GM20000 (cell line): ENCODE results near the gene OR5AL1.
"Not testable (repeated sequence)": the region's sequence is repeated elsewhere in the genome, so short reads cannot be mapped to it uniquely, and the experiment has no call there.

Experiments
- DNase-seq: peaks from one replicate; pipeline ENCODE4 v3.0.0; 2012; ENCODE audit warnings: low spot score
- CTCF ChIP-seq: IDR thresholded peaks from 2 replicates; pipeline ENCODE4 v1.5.1; 2012; ENCODE audit warnings: mild to moderate bottlenecking, control low read depth; ENCODE audit errors: extremely low read depth, missing control alignments

Gene OR5AL1

GRCh38 chr11:56412396-56412795 is at the start of gene OR5AL1:
OR5AL1 (plus strand) TSS chr11:56412696.
- DNase-seq, result no peak
- TF ChIP-seq CTCF, result no peak

GRCh38 chr11:56375324-56375723 is 37.2 kb upstream of the OR5AL1 start, which contains the start of gene OR8U1:
OR8U1 (plus strand) TSS chr11:56375624; CDS start chr11:56375624, 0 bp downstream.
- no peak for TF ChIP-seq CTCF
- DNase-seq, result no peak

- no peak for TF ChIP-seq CTCF
- DNase-seq, result no peak
Measured at GRCh38 chr11:56380120-56380519, 32.4 kb upstream of the OR5AL1 start.

- TF ChIP-seq CTCF, result no peak
- DNase-seq, result no peak
Measured at GRCh38 chr11:56394381-56394780, 18.1 kb upstream of the OR5AL1 start.

GRCh38 chr11:56396047-56396446 is 16.4 kb upstream of the OR5AL1 start:
- TF ChIP-seq CTCF, result no peak
- no peak for DNase-seq

- not testable (repeated sequence) for DNase-seq
Measured at GRCh38 chr11:56401858-56402461, 10.5 kb upstream of the OR5AL1 start.

- TF ChIP-seq CTCF, result no peak
- DNase-seq, result no peak
Measured at GRCh38 chr11:56404393-56404792, 8.1 kb upstream of the OR5AL1 start.

GRCh38 chr11:56410801-56411200 is 1.7 kb upstream of the OR5AL1 start:
- DNase-seq, result no peak
- TF ChIP-seq CTCF, result no peak
